BE2C (cell line): ENCODE results near the gene SLC39A8.
"Not testable (repeated sequence)": the region's sequence is repeated elsewhere in the genome, so short reads cannot be mapped to it uniquely, and the experiment has no call there.

Experiments
- DNase-seq: peaks from one replicate; pipeline ENCODE4 v3.0.0-alpha.2; 2020
- H3K27me3 ChIP-seq: fragments of 250-450 bp; sonication (Bioruptor Pico); 2 replicates; pipeline ENCODE4 v1.5.1; 2020; ENCODE audit warnings: mild to moderate bottlenecking
- H3K36me3 ChIP-seq: fragments of 250-450 bp; sonication (Bioruptor Pico); 2 replicates; pipeline ENCODE4 v1.5.1; 2020; ENCODE audit warnings: mild to moderate bottlenecking
- H3K4me1 ChIP-seq: fragments of 250-450 bp; sonication (Bioruptor Pico); 2 replicates; pipeline ENCODE4 v1.5.1; 2020
- H3K4me3 ChIP-seq: 2 replicates; pipeline ENCODE4 v1.5.1; 2011; ENCODE audit warnings: low read depth, low read length
- H3K9me3 ChIP-seq: fragments of 250-450 bp; sonication (Bioruptor Pico); 2 replicates; pipeline ENCODE4 v1.5.1; 2020
- CTCF ChIP-seq: IDR thresholded peaks from 2 replicates; pipeline ENCODE4 v1.5.1; 2012; ENCODE audit warnings: mild to moderate bottlenecking, low read depth, low read length

SLC39A8 gene

DNA sequence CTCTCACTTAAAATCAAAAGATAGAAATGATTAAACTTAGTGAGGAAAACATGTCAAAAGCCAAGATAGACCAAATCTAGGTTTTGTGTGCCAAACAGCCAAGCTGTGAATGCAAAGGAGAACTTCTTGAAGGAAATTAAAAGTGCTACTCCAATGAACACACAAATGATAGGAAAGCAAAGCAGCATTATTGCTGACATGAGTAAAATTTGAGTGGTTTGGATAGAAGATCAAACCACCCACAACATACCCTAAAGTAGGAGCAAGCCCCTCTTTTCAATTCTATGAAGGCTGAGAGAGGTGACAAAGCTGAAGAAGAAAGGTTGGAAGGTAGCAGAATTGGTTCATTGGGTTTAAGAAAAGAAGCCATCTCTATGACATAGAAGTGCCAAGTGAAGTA is 56.8 kb downstream of the SLC39A8 start:
- Histone ChIP-seq H3K27me3 (no peaks in the 10 kb centered on the region), H3K4me1 (no peaks in the 10 kb centered on the region), H3K36me3 (no peaks in the 10 kb centered on the region), H3K4me3 (no peak overlapping the region), H3K9me3 (no peaks in the 10 kb centered on the region)
- DNase-seq, result no peak
- TF ChIP-seq CTCF, result no peak

GRCh38 chr4:102285831-102286230 is 59.5 kb downstream of the SLC39A8 start:
- Histone ChIP-seq H3K9me3 (no peaks in the 10 kb centered on the region), H3K36me3 (no peaks in the 10 kb centered on the region), H3K27me3 (no peaks in the 10 kb centered on the region), H3K4me1 (no peaks in the 10 kb centered on the region; the same call in 1 of the 2 replicates), H3K4me3 (no peak overlapping the region)
- no peak for DNase-seq
- TF ChIP-seq CTCF, result no peak

DNA sequence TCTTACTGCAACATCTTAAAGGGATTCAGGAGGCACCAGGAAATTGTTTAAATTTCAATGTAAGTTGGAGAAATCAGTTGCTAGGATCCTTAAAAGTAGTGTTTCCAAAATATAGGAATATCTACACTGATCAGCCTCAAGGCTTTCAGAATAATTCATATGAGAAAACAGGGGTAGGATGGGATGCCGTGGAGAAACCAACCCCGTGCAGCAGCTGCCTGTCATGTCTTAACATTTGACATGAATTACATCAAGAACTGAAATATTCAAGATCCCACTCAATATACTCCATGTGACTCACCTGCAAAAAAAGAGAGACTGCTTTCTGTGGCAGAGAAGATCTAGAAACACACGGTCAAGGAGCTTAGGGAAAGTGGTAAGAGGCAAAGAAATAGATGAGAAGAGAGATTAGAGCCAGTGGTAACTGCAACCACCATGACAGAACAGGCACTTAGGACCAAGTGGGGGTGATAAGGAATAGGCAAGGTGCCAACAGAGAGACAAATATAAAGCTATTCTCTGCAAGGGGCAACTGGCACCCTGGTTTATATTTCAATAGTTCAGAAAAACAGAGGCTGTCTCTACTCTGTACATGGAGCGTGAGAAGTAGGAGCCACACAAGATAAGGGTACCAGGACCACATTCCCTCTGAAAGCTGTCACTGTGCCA is 64.0 kb downstream of the SLC39A8 start:
- no peak for TF ChIP-seq CTCF
- Histone ChIP-seq H3K9me3 (no peaks in the 10 kb centered on the region), H3K27me3 (no peaks in the 10 kb centered on the region), H3K36me3 (no peaks in the 10 kb centered on the region), H3K4me1 (no peaks in the 10 kb centered on the region; the same call in 1 of the 2 replicates), H3K4me3 (no peak overlapping the region)
- no peak for DNase-seq

DNA sequence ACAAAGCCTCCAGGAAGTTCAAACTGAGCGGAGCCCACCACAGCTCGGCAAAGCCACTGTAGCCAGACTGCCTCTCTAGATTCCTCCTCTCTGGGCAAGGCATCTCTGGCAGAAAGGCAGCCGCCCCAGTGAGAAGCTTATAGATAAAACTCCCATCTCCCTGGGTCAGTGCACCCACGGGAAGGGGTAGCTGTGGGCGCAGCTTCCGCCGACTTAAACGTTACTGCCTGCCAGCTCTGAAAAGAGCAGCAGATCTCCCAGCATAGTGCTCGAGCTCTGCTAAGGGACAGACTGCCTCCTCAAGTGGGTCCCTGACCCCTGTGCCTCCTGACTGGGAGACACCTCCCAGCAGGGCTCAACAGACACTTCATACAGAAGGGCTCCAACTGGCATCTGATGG is 72.0 kb downstream of the SLC39A8 start:
- H3K4me3 ChIP-seq, H3K36me3 ChIP-seq, H3K4me1 ChIP-seq, DNase-seq, H3K9me3 ChIP-seq, H3K27me3 ChIP-seq: not testable (repeated sequence)

- no peak for DNase-seq
- no peaks in the 10 kb centered on the region for H3K9me3 ChIP-seq
- H3K4me3 ChIP-seq, result no peak overlapping the region
- H3K27me3 ChIP-seq, result no peaks in the 10 kb centered on the region
- no peaks in the 10 kb centered on the region for H3K36me3 ChIP-seq
- no peak for TF ChIP-seq CTCF
- no peaks in the 10 kb centered on the region for H3K4me1 ChIP-seq
These were observed 73.0 kb downstream of the SLC39A8 start for GRCh38 chr4:102272318-102272717.

- DNase-seq, result no peak
- H3K9me3 ChIP-seq, result no peaks in the 10 kb centered on the region
- no peaks in the 10 kb centered on the region for H3K36me3 ChIP-seq
- no peak for TF ChIP-seq CTCF
- no peaks in the 10 kb centered on the region for H3K4me1 ChIP-seq
- no peak overlapping the region for H3K4me3 ChIP-seq
- H3K27me3 ChIP-seq, result no peaks in the 10 kb centered on the region
These were observed 76.9 kb downstream of the SLC39A8 start for GRCh38 chr4:102268355-102268754.
